Keratinocyte (primary cell): ENCODE results near the gene ACTA2. TPM values are rescaled to one million over a fixed set of nuclear protein-coding genes. Genes with fewer than 3 reads are reported as not detected.

ENCODE experiments used
- DNase-seq: peaks from one replicate; pipeline ENCODE4 v3.0.0-alpha.2; 2011; ENCODE audit warnings: low read depth, missing footprints, low spot score
- FAIRE-seq: peaks from 2 replicates; lab custom pipeline; 2011; peaks lifted over from hg19 to GRCh38; lab: Jason Lieb, UNC
- H2AFZ ChIP-seq: 2 replicates; pipeline ENCODE4 v1.6.0; 2012; ENCODE audit warnings: low read length, control low read depth, inconsistent platforms; ENCODE audit not compliant: control insufficient read depth
- H3K27ac ChIP-seq: 2 replicates; pipeline ENCODE4 v1.5.1; 2011; ENCODE audit warnings: low read length; ENCODE audit not compliant: control insufficient read depth, insufficient read depth
- H3K27me3 ChIP-seq: 3 replicates; pipeline ENCODE4 v1.6.0; 2011; ENCODE audit warnings: low read length; ENCODE audit not compliant: control insufficient read depth, insufficient read depth; ENCODE audit errors: extremely low read depth
- H3K36me3 ChIP-seq, 2 experiments: 2 replicates in 1 of 2; 3 replicates in 1 of 2; pipeline ENCODE4 v1.5.1; 2011; ENCODE audit warnings: low read length in 2 of 2, mild to moderate bottlenecking in 1 of 2; ENCODE audit not compliant: control insufficient read depth in 2 of 2, insufficient read depth in 2 of 2; ENCODE audit errors: extremely low read depth in 1 of 2
- H3K4me1 ChIP-seq: 3 replicates; pipeline ENCODE4 v1.5.1; 2011; ENCODE audit warnings: low read length; ENCODE audit not compliant: control insufficient read depth, insufficient read depth; ENCODE audit errors: extremely low read depth
- H3K4me2 ChIP-seq: 3 replicates; pipeline ENCODE4 v1.6.0; 2011; ENCODE audit warnings: low read depth, low read length; ENCODE audit not compliant: control insufficient read depth, insufficient read depth; ENCODE audit errors: extremely low read depth
- H3K4me3 ChIP-seq, 3 experiments: fragments of 200-600 bp in 1 of 3; sonication (generic) in 1 of 3; 2 replicates in 2 of 3; 3 replicates in 1 of 3; pipeline ENCODE4 v1.5.1; 2011 to 2016; ENCODE audit warnings: low read length in 3 of 3, mild to moderate bottlenecking in 3 of 3, control low read depth in 2 of 3, inconsistent platforms in 1 of 3, low read depth in 1 of 3, mixed read lengths in 1 of 3, mixed run types in 1 of 3, moderate library complexity in 1 of 3; ENCODE audit not compliant: control insufficient read depth in 2 of 3, insufficient read depth in 2 of 3; ENCODE audit errors: extremely low read depth in 1 of 3
- H3K79me2 ChIP-seq: 2 replicates; pipeline ENCODE4 v1.6.0; 2012; ENCODE audit warnings: low read length; ENCODE audit not compliant: control insufficient read depth, insufficient read depth
- H3K9ac ChIP-seq: 3 replicates; pipeline ENCODE4 v1.6.0; 2011; ENCODE audit warnings: low read length; ENCODE audit not compliant: control insufficient read depth, insufficient read depth; ENCODE audit errors: extremely low read depth
- H3K9me1 ChIP-seq: 3 replicates; pipeline ENCODE4 v1.6.0; 2011; ENCODE audit warnings: low read length; ENCODE audit not compliant: control insufficient read depth, insufficient read depth; ENCODE audit errors: extremely low read depth
- H3K9me3 ChIP-seq: 2 replicates; pipeline ENCODE4 v1.5.1; 2012; ENCODE audit warnings: low read depth, low read length; ENCODE audit not compliant: control insufficient read depth
- H4K20me1 ChIP-seq: 3 replicates; pipeline ENCODE4 v1.6.0; 2011; ENCODE audit warnings: low read length; ENCODE audit not compliant: control insufficient read depth, insufficient read depth; ENCODE audit errors: extremely low read depth
- CTCF ChIP-seq, 3 experiments: IDR thresholded peaks in 1 of 3; conservative IDR thresholded peaks in 1 of 3; optimal IDR thresholded peaks in 1 of 3; 2 replicates in 2 of 3; 3 replicates in 1 of 3; pipeline versions ENCODE3 to v1.5.1; 2011; ENCODE audit warnings: low read length in 3 of 3, mild to moderate bottlenecking in 3 of 3, moderate library complexity in 2 of 3, control low read depth in 1 of 3, inconsistent platforms in 1 of 3; ENCODE audit not compliant: insufficient read depth in 2 of 3; ENCODE audit errors: extremely low read depth in 1 of 3
- EZH2 ChIP-seq: IDR thresholded peaks from one replicate; pipeline ENCODE4 v1.6.1; 2012; ENCODE audit warnings: inconsistent platforms, mild to moderate bottlenecking, low read length, moderate library complexity
- dilution Hi-C: fragments of 300-500 bp; cut with MboI; formaldehyde crosslinking; loops from one replicate; pipeline ENCODE4 v1.7.0; 2020; ENCODE audit warnings: low sequenced_read_pairs; ENCODE audit not compliant: extremely low pct_ligation_motif_present
- polyA plus RNA-seq, 5 experiments: library from polyadenylated mRNA; depleted of rRNA in 3 of 5; stranded (reverse) in 3 of 5; stranded (forward) in 1 of 5; unstranded in 1 of 5; fragments of >200 nt; gene quantifications; 1 replicate in 1 of 5; 2 replicates in 3 of 5; 3 replicates in 1 of 5; pipeline versions ENCODE4 v1.2.1 to v1.2.3, GENCODE V29; 2011 to 2012; ENCODE audit warnings: missing spikeins in 2 of 5, low read depth in 1 of 5, low replicate concordance in 1 of 5

The ACTA2 gene
- polyA plus RNA-seq, 1 donor (not counting 4 experiments of a cell fraction or from before 2014, with no cell fraction given), result 3.7 TPM

- FAIRE-seq (peak; percentile 43), DNase-seq (no peak)
- dilution Hi-C loops, result no loop called here
- Histone ChIP-seq H3K27me3 (no peaks in the 10 kb centered on the region), H4K20me1 (no peaks in the 10 kb centered on the region), H3K9me1 (no peaks in the 10 kb centered on the region), H3K27ac (no peak overlapping the region), H3K79me2 (no peaks in the 10 kb centered on the region), H3K4me1 (peaks cover 9% of the 10 kb centered on the region), H3K36me3 (no peaks in the 10 kb centered on the region), H3K4me3 (no peak overlapping the region), H3K9ac (no peak overlapping the region), H2AFZ (no peak overlapping the region), H3K4me2 (no peak overlapping the region), H3K9me3 (no peaks in the 10 kb centered on the region)
- no peak for TF ChIP-seq EZH2
- no peak for TF ChIP-seq CTCF (optimal IDR thresholded peaks at IDR 0.05 in 1 of 3, IDR thresholded peaks at IDR 0.05 in 1 of 3, conservative IDR thresholded peaks at IDR 0.05 in 1 of 3; ENCODE audit: extremely low read depth in 1 of 3, insufficient read depth in 2 of 3, low read length in 3 of 3)
Measured at GRCh38 chr10:88971221-88972061, 18.9 kb upstream of the ACTA2 start.

GRCh38 chr10:88968391-88968790 lies 15.8 kb upstream of the ACTA2 start:
- Histone ChIP-seq H3K9me3 (no peaks in the 10 kb centered on the region), H3K4me2 (no peak overlapping the region), H3K27me3 (no peaks in the 10 kb centered on the region), H4K20me1 (no peaks in the 10 kb centered on the region), H3K9me1 (no peaks in the 10 kb centered on the region), H3K4me3 (no peak overlapping the region), H3K9ac (no peak overlapping the region), H3K36me3 (no peaks in the 10 kb centered on the region), H3K4me1 (no peaks in the 10 kb centered on the region), H2AFZ (no peak overlapping the region), H3K27ac (no peak overlapping the region), H3K79me2 (no peaks in the 10 kb centered on the region)
- DNase-seq (no peak), FAIRE-seq (no peak)
- dilution Hi-C loops, result no loop called here
- no peak for TF ChIP-seq CTCF (optimal IDR thresholded peaks at IDR 0.05 in 1 of 3, IDR thresholded peaks at IDR 0.05 in 1 of 3, conservative IDR thresholded peaks at IDR 0.05 in 1 of 3; ENCODE audit: extremely low read depth in 1 of 3, insufficient read depth in 2 of 3, low read length in 3 of 3)
- TF ChIP-seq EZH2, result no peak
